ENCODE measurements around the gene FXR2.

Gene FXR2

GRCh38 chr17:7587420-7588151 lies 27.1 kb downstream of the FXR2 start:
- DNase-seq, result no peak

- DNase-seq, result no peak
These were observed 27.9 kb downstream of the FXR2 start for GRCh38 chr17:7586673-7587419.

GRCh38 chr17:7583253-7584109 lies 31.2 kb downstream of the FXR2 start, which contains the start of gene MPDU1:
MPDU1 (plus strand) TSS chr17:7583852; CDS start chr17:7583863, 11 bp downstream.
- DNase-seq, result peak; percentile 88

- no peak for DNase-seq
These were observed 32.1 kb downstream of the FXR2 start for GRCh38 chr17:7582396-7583252.

- DNase-seq, result no peak
These were observed 33.8 kb downstream of the FXR2 start for GRCh38 chr17:7580604-7581575.

GRCh38 chr17:7579834-7580603 lies 34.7 kb downstream of the FXR2 start:
- DNase-seq, result no peak

- no peak for DNase-seq
These were observed 35.5 kb downstream of the FXR2 start, which contains the start of gene CD68 for GRCh38 chr17:7579001-7579833. CD68 (plus strand) TSS chr17:7579638; CDS start chr17:7579678, 40 bp downstream.

GRCh38 chr17:7577327-7578199 lies 37.1 kb downstream of the FXR2 start:
- DNase-seq, result no peak

GRCh38 chr17:7576432-7576937 lies 38.2 kb downstream of the FXR2 start:
- DNase-seq, result no peak

GRCh38 chr17:7575959-7576358 lies 38.7 kb downstream of the FXR2 start:
- no peak for DNase-seq

GRCh38 chr17:7575481-7575883 lies 39.2 kb downstream of the FXR2 start:
- DNase-seq, result no peak

GRCh38 chr17:7574176-7574953 lies 40.3 kb downstream of the FXR2 start:
- no peak for DNase-seq

GRCh38 chr17:7573324-7574080 lies 41.2 kb downstream of the FXR2 start:
- DNase-seq, result peak; percentile 67

- DNase-seq, result peak; percentile 94
These were observed 41.9 kb downstream of the FXR2 start for GRCh38 chr17:7572588-7573323.

- no peak for DNase-seq
These were observed 42.4 kb downstream of the FXR2 start for GRCh38 chr17:7572338-7572587.

GRCh38 chr17:7570351-7570750 lies 44.3 kb downstream of the FXR2 start:
- no peak for DNase-seq
